Measurements from ENCODE around the gene CAVIN4.

GRCh38 chr9:100591639-100592412 is 13.9 kb downstream of the CAVIN4 start:
- TF ChIP-seq CTCF (conservative IDR thresholded peaks at IDR 0.05) (no peak), ZFX (IDR thresholded peaks at IDR 0.05) (no peak)
